Osteocyte (in vitro differentiated cells): ENCODE measurements around the gene LEKR1. TPM values are rescaled to one million over a fixed set of nuclear protein-coding genes. Genes with fewer than 3 reads are reported as not detected.

ENCODE experiments used
- DNase-seq: peaks from one replicate; pipeline ENCODE4 v3.0.0; 2021; ENCODE audit warnings: mixed read lengths; ENCODE audit not compliant: unreplicated experiment; ENCODE audit errors: extremely low spot score
- H3K27ac Mint-ChIP-seq: one replicate; pipeline ENCODE4 v1.8.0; 2021; ENCODE audit warnings: mild to moderate bottlenecking, mixed read lengths; ENCODE audit not compliant: unreplicated experiment
- H3K27me3 Mint-ChIP-seq: one replicate; pipeline ENCODE4 v1.8.0; 2021; ENCODE audit warnings: mixed read lengths; ENCODE audit not compliant: unreplicated experiment
- H3K36me3 Mint-ChIP-seq: one replicate; pipeline ENCODE4 v1.8.0; 2021; ENCODE audit warnings: mixed read lengths; ENCODE audit not compliant: unreplicated experiment
- H3K4me1 Mint-ChIP-seq: one replicate; pipeline ENCODE4 v1.8.0; 2021; ENCODE audit warnings: mixed read lengths; ENCODE audit not compliant: unreplicated experiment
- H3K4me3 Mint-ChIP-seq: one replicate; pipeline ENCODE4 v1.8.0; 2021; ENCODE audit warnings: mild to moderate bottlenecking, moderate library complexity, mixed read lengths; ENCODE audit not compliant: unreplicated experiment
- H3K9me3 Mint-ChIP-seq: one replicate; pipeline ENCODE4 v1.8.0; 2021; ENCODE audit warnings: mixed read lengths; ENCODE audit not compliant: unreplicated experiment
- total RNA-seq: library from RNA; stranded (reverse); gene quantifications from 2 replicates; pipeline ENCODE4 v1.2.1, GENCODE V29; 2021
- TF ChIP-seq, protein P1 (sequence below): fragments of 200-600 bp; sonication (generic); IDR thresholded peaks from 2 replicates; pipeline ENCODE4 v1.5.0; 2021; ENCODE audit warnings: antibody characterized with exemption, mild to moderate bottlenecking, moderate library complexity

The LEKR1 gene
- total RNA-seq, 1 donor from 2014 or later: 1.0 TPM

DNA sequence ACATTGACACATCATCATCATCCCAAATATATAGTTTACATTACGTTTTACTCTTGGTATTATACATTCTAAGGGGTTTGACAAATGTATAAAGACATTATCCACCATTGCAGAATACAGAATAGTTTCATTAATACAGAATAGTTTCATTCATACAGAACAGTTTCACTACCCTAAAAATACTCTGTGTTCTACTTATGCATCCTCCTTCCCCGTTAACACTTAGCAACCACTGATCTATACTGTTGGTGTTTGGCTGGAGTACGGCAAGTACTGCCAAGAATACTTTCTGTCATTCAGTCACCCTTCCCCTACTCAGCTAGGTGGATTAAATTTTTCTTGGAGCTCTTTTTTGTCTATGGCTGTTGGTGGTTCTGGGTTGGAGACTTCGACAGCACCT is 33.4 kb downstream of the LEKR1 start:
- Mint-ChIP-seq H3K36me3 (no peaks in the 10 kb centered on the region), H3K4me3 (no peak overlapping the region), H3K9me3 (no peaks in the 10 kb centered on the region), H3K27me3 (no peaks in the 10 kb centered on the region), H3K27ac (no peak overlapping the region), H3K4me1 (no peaks in the 10 kb centered on the region)
- TF ChIP-seq, protein P1, sequence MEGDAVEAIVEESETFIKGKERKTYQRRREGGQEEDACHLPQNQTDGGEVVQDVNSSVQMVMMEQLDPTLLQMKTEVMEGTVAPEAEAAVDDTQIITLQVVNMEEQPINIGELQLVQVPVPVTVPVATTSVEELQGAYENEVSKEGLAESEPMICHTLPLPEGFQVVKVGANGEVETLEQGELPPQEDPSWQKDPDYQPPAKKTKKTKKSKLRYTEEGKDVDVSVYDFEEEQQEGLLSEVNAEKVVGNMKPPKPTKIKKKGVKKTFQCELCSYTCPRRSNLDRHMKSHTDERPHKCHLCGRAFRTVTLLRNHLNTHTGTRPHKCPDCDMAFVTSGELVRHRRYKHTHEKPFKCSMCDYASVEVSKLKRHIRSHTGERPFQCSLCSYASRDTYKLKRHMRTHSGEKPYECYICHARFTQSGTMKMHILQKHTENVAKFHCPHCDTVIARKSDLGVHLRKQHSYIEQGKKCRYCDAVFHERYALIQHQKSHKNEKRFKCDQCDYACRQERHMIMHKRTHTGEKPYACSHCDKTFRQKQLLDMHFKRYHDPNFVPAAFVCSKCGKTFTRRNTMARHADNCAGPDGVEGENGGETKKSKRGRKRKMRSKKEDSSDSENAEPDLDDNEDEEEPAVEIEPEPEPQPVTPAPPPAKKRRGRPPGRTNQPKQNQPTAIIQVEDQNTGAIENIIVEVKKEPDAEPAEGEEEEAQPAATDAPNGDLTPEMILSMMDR: no peak
- DNase-seq: no peak

DNA sequence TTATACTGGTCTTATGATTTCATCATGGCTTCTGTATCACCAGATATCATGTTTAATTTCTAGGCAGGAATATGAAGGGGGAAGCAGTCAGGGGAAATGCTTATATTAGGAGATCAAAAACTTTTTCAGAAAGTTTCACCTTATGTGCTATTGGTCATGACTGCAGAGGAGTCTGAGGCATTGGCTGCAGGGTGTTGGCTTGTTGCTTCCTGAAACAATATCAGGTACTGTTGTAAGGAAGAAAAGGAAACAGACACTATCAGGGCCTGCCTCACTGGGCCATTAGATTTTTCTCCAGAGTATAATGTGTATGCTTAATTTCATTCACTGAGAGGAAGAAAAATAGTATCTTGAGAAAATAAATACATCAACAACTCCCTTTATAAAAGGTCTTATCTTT is 34.7 kb downstream of the LEKR1 start:
- no peak overlapping the region for H3K27ac Mint-ChIP-seq
- H3K9me3 Mint-ChIP-seq: no peaks in the 10 kb centered on the region
- TF ChIP-seq, protein P1: no peak
- H3K4me3 Mint-ChIP-seq: no peak overlapping the region
- H3K27me3 Mint-ChIP-seq: no peaks in the 10 kb centered on the region
- H3K4me1 Mint-ChIP-seq: no peaks in the 10 kb centered on the region
- DNase-seq: no peak
- no peaks in the 10 kb centered on the region for H3K36me3 Mint-ChIP-seq

DNA sequence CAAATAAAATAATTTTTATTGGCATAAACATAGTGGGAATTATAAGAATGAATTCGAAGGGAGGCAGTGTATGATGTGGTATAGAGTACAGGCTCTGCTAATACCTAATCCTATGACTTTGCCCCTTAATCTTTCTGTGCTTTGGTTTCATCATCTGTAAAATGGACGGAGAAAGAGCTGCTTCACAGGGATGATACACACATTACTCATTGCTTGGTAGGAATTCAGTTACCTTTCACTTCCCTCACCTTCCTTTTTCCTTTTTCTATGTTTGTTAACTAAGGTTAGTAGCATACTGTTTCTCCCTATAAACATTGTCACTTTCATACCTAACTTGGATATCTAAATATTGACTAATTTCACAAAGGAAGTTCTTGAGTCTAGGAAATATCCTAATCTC is 36.2 kb downstream of the LEKR1 start:
- Mint-ChIP-seq H3K4me3 (no peak overlapping the region), H3K9me3 (no peaks in the 10 kb centered on the region), H3K36me3 (no peaks in the 10 kb centered on the region), H3K27ac (no peak overlapping the region), H3K4me1 (no peaks in the 10 kb centered on the region), H3K27me3 (no peaks in the 10 kb centered on the region)
- no peak for DNase-seq
- TF ChIP-seq, protein P1: no peak

DNA sequence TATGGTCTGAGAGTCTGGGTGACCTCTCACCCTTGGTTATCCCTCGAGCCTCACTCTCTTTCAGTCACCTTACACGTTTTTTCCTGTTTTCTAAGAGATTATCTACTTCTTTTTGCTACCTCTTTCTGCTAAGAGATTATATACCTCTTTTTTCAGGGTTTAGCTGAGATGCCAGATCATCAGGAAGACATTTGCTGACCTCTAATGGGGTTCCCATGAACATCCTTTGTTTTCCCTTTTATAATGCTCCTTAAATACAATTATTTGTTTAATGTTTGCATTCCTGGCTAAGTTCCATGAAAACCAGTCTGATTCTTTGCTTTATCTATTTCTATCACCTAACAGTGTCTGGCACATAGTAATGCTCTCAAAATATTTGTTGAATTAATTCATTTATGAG is 39.6 kb downstream of the LEKR1 start:
- TF ChIP-seq, protein P1: peak; percentile 39
- H3K27ac Mint-ChIP-seq: no peak overlapping the region
- H3K9me3 Mint-ChIP-seq: no peaks in the 10 kb centered on the region
- no peaks in the 10 kb centered on the region for H3K36me3 Mint-ChIP-seq
- no peak overlapping the region for H3K4me3 Mint-ChIP-seq
- H3K4me1 Mint-ChIP-seq: no peaks in the 10 kb centered on the region
- no peak for DNase-seq
- H3K27me3 Mint-ChIP-seq: no peaks in the 10 kb centered on the region

DNA sequence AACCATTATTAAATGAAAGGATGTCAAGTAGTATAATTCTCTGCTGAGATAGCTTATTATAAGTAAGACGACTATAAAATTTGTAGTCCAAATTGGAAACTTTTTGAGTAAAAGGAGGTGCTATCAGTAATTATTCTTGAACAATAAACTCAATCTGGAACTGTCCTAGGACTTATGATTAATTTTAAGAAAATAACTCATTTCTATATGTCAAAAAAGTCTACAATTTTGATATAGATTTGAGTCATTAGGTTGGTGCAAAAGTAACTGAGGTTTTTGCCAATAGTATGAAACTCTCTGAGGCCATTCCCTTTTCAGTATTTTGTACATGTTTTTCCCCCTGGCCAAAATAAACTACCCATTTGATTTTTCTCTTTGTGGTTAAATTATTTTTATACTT is 41.0 kb downstream of the LEKR1 start:
- Mint-ChIP-seq H3K4me3 (no peak overlapping the region), H3K9me3 (peaks cover 7% of the 10 kb centered on the region), H3K27me3 (no peaks in the 10 kb centered on the region), H3K36me3 (peaks cover 6% of the 10 kb centered on the region), H3K27ac (no peak overlapping the region), H3K4me1 (no peaks in the 10 kb centered on the region)
- TF ChIP-seq, protein P1: no peak
- no peak for DNase-seq
